Suprapubic skin (tissue), 4 donors: Measurements from ENCODE around the gene NDUFS1.

Experiments used
- CTCF ChIP-seq, 2 donors: fragments of 200-600 bp in 1 of 2; fragments of 450-650 bp in 1 of 2; sonication (generic) in 1 of 2; IDR thresholded peaks; one replicate each; pipeline ENCODE4 v1.5.1; 2016 to 2019; ENCODE audit warnings: antibody characterized with exemption in 2 of 2, mild to moderate bottlenecking in 1 of 2, moderate library complexity in 1 of 2
- POLR2A ChIP-seq, 2 donors: fragments of 450-650 bp; IDR thresholded peaks; one replicate each; pipeline ENCODE4 v1.6.1; 2017; ENCODE audit warnings: antibody characterized with exemption in 2 of 2, mild to moderate bottlenecking in 2 of 2, moderate library complexity in 2 of 2
- POLR2AphosphoS5 ChIP-seq, 3 donors: sonication (generic); formaldehyde crosslinking; IDR thresholded peaks; one replicate each; pipeline ENCODE4 v1.6.1; 2017; ENCODE audit warnings: antibody characterized with exemption in 3 of 3

DNA sequence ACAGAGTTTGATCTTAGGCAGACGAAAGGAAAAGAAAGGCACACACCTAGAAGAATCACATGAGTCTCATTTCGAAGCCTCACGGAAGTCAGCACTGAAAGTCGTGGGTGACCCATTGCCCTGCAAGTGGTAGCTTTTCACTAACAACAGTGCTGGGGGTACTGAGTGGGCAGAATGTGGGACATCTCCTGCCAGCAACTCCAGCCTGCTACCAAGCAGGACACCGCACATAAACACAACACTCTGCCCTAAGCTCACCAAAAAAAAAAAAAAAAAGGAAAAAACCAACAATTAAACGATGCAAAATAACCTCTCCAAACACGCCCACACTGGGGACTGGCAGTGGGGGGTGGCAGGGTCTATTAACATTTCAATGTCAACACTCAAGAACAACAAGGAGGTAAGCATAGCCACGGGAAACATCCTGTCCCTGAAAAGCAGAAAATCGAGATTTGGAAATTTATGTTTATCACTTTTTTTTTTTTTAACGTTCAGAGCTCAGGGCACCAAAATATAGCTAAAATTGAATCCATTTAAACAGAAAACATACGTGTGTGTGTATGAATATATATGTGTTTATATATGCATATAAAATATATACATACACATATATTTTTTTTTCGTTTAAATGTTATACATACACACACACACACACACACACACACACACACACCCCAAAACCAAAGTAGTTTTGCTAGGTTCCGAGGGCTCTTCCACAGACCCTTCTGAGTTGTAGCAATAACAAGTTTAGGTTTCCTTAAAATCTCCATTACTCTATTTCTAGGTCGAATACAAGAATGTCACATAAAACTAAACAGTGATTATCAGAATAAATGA is 75.4 kb downstream of the NDUFS1 start:
- TF ChIP-seq CTCF (IDR thresholded peaks at IDR 0.05) = no peak
- no peak for TF ChIP-seq POLR2A (IDR thresholded peaks at IDR 0.05)
- TF ChIP-seq POLR2AphosphoS5 (IDR thresholded peaks at IDR 0.05) = no peak
